HEK293 (cell line): ENCODE results near the gene DPYD.

Experiments used
- CTCF ChIA-PET: fragments of 350-600 bp; formaldehyde crosslinking; extraction: SDS; loops from one replicate; lab custom pipeline; 2021; ENCODE audit warnings: antibody characterized with exemption; lab: Yijun Ruan, JAX
- POLR2A ChIA-PET: fragments of 300-600 bp; formaldehyde crosslinking; extraction: SDS; loops from one replicate; lab custom pipeline; 2020; ENCODE audit warnings: antibody characterized with exemption, inconsistent platforms; lab: Yijun Ruan, JAX
- H3K27ac ChIP-seq: fragments of 200-500 bp; sonication (Bioruptor generic); 2 replicates; pipeline ENCODE4 v1.5.1; 2014; ENCODE audit warnings: low read depth, low read length, control low read depth, inconsistent platforms; ENCODE audit errors: extremely low read depth
- H3K36me3 ChIP-seq, 2 experiments: fragments of 200-500 bp in 1 of 2; sonication (Bioruptor generic) in 1 of 2; 1 replicate in 1 of 2; 2 replicates in 1 of 2; pipeline ENCODE4 v1.5.1; 2014 to 2017; ENCODE audit warnings: inconsistent platforms in 2 of 2, low read length in 2 of 2; ENCODE audit not compliant: control insufficient read depth in 2 of 2, insufficient read depth in 1 of 2
- H3K4me1 ChIP-seq: fragments of 200-500 bp; sonication (Bioruptor generic); 2 replicates; pipeline ENCODE4 v1.5.1; 2014; ENCODE audit warnings: mild to moderate bottlenecking, low read length, inconsistent platforms; ENCODE audit not compliant: control insufficient read depth, insufficient read depth
- H3K4me3 ChIP-seq: 2 replicates; pipeline ENCODE4 v1.5.1; 2011; ENCODE audit warnings: low read depth, mild to moderate bottlenecking, control low read depth, low read length, moderate library complexity
- H3K9me3 ChIP-seq: fragments of 200-500 bp; sonication (Bioruptor generic); 2 replicates; pipeline ENCODE4 v1.5.1; 2014; ENCODE audit warnings: low read depth, low read length, inconsistent platforms; ENCODE audit not compliant: control insufficient read depth, insufficient read depth
- BCL11A ChIP-seq: fragments of 450-650 bp; formaldehyde crosslinking; IDR thresholded peaks from 2 replicates; pipeline ENCODE4 v1.5.1; 2016; ENCODE audit warnings: low read depth, missing biosample characterization, missing genetic modification characterization
- OSR2 ChIP-seq: fragments of 450-650 bp; formaldehyde crosslinking; IDR thresholded peaks from 2 replicates; pipeline ENCODE4 v1.5.1; 2016; ENCODE audit warnings: missing biosample characterization, missing genetic modification characterization
- TCF7L2 ChIP-seq: IDR thresholded peaks from 2 replicates; pipeline ENCODE4 v1.6.1; 2011; ENCODE audit warnings: low read depth, mild to moderate bottlenecking, inconsistent platforms, low read length, moderate library complexity, borderline replicate concordance
- TRIM28 ChIP-seq: IDR thresholded peaks from 2 replicates; pipeline ENCODE4 v1.6.1; 2011; ENCODE audit warnings: low read length, control low read depth, borderline replicate concordance
- ZNF214 ChIP-seq: fragments of 450-650 bp; formaldehyde crosslinking; IDR thresholded peaks from 2 replicates; pipeline ENCODE4 v1.5.1; 2017; ENCODE audit warnings: missing biosample characterization, mild to moderate bottlenecking, missing genetic modification characterization, borderline replicate concordance
- ZNF366 ChIP-seq: fragments of 450-650 bp; formaldehyde crosslinking; conservative IDR thresholded peaks from 2 replicates; pipeline ENCODE4 v1.5.1; 2016; ENCODE audit warnings: missing biosample characterization, missing genetic modification characterization
- ZNF629 ChIP-seq: fragments of 450-650 bp; formaldehyde crosslinking; IDR thresholded peaks from 2 replicates; pipeline ENCODE4 v1.5.1; 2017; ENCODE audit warnings: missing biosample characterization, missing genetic modification characterization
- ZNF792 ChIP-seq: fragments of 450-650 bp; formaldehyde crosslinking; IDR thresholded peaks from 2 replicates; pipeline ENCODE4 v1.5.1; 2016; ENCODE audit warnings: missing biosample characterization, missing genetic modification characterization
- ZNF837 ChIP-seq: fragments of 450-650 bp; formaldehyde crosslinking; IDR thresholded peaks from 2 replicates; pipeline ENCODE4 v1.5.1; 2016; ENCODE audit warnings: missing biosample characterization, missing genetic modification characterization
- TF ChIP-seq, protein P1 (sequence below): fragments of 450-650 bp; formaldehyde crosslinking; IDR thresholded peaks from 2 replicates; pipeline ENCODE4 v1.5.1; 2016; ENCODE audit warnings: missing biosample characterization, missing genetic modification characterization
- TF ChIP-seq, protein P2 (sequence below): fragments of 450-650 bp; formaldehyde crosslinking; conservative IDR thresholded peaks from 2 replicates; pipeline ENCODE4 v1.5.1; 2016; ENCODE audit warnings: low read depth, missing biosample characterization, missing genetic modification characterization
- TF ChIP-seq, protein P3 (sequence below): IDR thresholded peaks from 2 replicates; pipeline ENCODE4 v1.6.1; 2011; ENCODE audit warnings: mild to moderate bottlenecking, low read depth, low read length, borderline replicate concordance

Gene DPYD

DNA sequence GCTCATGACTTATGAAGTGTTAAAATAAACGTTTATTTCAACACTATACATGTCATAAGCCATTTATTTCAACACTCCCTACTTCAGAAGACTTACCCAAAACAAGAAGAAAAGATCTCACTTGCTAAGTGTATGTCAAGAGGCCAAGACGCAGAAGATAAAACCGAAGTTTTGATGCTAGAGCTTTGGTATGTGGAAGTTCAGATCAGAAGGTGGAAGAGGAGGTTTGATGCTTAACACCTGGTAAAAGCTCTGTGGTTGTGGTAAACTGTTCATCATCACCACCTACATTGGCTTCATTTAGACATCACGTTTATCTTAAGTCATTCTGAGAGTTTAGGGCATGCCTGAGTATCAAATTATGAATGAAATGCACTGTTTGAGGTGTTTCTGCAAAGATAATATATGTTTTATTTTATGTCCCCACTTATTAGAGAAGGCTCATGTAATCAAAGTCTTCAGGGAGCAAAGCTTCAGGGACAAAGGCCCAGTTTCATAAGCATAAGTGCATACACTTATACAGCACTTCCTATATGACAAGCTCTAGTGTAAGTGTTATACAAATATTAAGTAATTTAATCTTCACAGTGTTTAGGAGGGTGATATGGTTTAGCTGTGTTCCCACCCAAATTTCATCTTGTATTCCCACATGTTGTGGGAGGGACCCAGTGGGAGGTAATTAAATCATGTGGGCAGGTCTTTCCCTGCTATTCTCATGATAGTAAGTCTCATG lies 665.9 kb downstream of the DPYD start (continued):
- TF ChIP-seq, protein P1, sequence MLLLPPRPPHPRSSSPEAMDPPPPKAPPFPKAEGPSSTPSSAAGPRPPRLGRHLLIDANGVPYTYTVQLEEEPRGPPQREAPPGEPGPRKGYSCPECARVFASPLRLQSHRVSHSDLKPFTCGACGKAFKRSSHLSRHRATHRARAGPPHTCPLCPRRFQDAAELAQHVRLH (tag by site-specific recombination), result no peak
- TF ChIP-seq ZNF366 (tag by site-specific recombination) (no peak), ZNF837 (tag by site-specific recombination) (no peak)
- TF ChIP-seq, all 188 proteins: peak for 0

DNA sequence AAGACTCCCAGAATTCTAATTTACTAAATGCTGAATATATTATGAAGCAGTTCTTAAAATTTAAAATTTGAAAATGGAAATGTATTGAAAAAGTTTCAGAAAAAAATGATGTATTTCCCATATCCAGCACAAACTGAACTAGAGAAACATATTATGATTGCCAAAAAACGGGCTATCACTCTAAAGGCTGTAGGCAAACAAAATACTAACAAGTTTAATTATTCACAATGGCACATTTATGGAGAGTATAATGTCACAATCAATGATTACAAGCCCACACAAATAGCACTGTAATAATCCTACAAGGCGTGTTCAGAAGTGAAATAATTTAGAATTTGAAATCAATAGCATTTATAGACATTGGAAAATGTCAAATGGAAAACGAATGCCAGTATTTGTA lies 667.9 kb downstream of the DPYD start:
- H3K27ac ChIP-seq, result no peak overlapping the region
- no peak for TF ChIP-seq BCL11A
- TF ChIP-seq, protein P2, sequence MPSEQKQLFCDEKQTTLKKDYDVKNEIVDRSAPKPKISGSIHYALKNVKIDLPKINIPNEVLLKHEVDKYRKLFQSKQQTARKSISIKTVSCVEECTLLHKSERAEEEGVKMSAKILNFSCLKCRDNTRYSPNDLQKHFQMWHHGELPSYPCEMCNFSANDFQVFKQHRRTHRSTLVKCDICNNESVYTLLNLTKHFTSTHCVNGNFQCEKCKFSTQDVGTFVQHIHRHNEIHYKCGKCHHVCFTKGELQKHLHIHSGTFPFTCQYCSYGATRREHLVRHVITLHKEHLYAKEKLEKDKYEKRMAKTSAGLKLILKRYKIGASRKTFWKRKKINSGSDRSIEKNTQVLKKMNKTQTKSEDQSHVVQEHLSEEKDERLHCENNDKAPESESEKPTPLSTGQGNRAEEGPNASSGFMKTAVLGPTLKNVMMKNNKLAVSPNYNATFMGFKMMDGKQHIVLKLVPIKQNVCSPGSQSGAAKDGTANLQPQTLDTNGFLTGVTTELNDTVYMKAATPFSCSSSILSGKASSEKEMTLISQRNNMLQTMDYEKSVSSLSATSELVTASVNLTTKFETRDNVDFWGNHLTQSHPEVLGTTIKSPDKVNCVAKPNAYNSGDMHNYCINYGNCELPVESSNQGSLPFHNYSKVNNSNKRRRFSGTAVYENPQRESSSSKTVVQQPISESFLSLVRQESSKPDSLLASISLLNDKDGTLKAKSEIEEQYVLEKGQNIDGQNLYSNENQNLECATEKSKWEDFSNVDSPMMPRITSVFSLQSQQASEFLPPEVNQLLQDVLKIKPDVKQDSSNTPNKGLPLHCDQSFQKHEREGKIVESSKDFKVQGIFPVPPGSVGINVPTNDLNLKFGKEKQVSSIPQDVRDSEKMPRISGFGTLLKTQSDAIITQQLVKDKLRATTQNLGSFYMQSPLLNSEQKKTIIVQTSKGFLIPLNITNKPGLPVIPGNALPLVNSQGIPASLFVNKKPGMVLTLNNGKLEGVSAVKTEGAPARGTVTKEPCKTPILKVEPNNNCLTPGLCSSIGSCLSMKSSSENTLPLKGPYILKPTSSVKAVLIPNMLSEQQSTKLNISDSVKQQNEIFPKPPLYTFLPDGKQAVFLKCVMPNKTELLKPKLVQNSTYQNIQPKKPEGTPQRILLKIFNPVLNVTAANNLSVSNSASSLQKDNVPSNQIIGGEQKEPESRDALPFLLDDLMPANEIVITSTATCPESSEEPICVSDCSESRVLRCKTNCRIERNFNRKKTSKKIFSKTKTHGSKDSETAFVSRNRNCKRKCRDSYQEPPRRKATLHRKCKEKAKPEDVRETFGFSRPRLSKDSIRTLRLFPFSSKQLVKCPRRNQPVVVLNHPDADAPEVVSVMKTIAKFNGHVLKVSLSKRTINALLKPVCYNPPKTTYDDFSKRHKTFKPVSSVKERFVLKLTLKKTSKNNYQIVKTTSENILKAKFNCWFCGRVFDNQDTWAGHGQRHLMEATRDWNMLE (tag by site-specific recombination), result no peak
- TF ChIP-seq ZNF629 (tag by site-specific recombination), result no peak
- TF ChIP-seq, all 188 proteins: peak for 0
- no peaks in the 10 kb centered on the region for H3K9me3 ChIP-seq
- no peaks in the 10 kb centered on the region for H3K4me1 ChIP-seq
- H3K4me3 ChIP-seq, result no peak overlapping the region
- H3K36me3 ChIP-seq, result no peaks in the 10 kb centered on the region
- ChIA-PET POLR2A (no interaction called here), CTCF (interaction anchor here (1.0 kb wide), 1 partner anchor 9 kb away, joined by 3 read pairs; no protein-coding TSS in a partner anchor)

DNA sequence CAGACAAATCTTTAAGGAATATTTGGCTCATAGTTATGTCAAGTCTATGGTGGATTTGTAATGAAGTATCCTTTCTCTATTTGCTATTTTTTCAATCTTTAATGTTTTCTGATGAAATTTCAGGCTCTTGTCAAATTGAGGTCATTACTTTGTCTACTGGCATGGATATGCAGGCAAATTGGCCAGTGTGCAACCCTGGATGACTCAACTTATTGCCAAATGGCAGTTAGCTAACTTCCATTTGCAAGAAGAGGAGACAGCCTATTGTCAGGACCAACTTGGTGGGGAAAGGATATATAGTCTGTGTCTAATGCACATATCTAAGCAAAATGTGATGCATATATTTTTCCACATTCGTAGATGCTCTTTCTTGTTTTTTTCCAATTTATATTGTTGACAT lies 668.8 kb downstream of the DPYD start:
- POLR2A ChIA-PET, result no interaction called here

DNA sequence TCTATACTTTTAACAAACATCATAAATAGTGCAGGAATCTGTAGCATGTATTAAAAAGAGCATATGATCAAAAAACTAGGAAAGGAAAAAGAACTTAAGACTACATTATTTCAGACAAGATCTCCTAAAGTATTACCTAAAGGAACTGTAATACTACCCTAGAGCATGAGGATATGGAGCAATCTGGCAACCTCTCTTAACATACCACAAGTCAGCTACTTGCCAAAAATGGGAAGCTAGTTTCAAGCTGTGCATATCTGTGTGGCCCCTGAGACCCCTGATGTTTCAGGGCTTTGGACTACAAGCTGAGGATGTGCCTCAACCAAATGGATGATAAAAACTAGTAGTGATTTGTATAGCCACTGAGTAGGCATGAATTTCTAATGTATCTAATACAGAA lies 673.6 kb downstream of the DPYD start:
- Histone ChIP-seq H3K9me3 (no peaks in the 10 kb centered on the region), H3K4me1 (no peaks in the 10 kb centered on the region), H3K36me3 (no peaks in the 10 kb centered on the region), H3K4me3 (no peak overlapping the region), H3K27ac (no peak overlapping the region)
- TF ChIP-seq ZNF214 (tag by site-specific recombination), result no peak
- TF ChIP-seq TCF7L2, result no peak
- TF ChIP-seq, protein P3, sequence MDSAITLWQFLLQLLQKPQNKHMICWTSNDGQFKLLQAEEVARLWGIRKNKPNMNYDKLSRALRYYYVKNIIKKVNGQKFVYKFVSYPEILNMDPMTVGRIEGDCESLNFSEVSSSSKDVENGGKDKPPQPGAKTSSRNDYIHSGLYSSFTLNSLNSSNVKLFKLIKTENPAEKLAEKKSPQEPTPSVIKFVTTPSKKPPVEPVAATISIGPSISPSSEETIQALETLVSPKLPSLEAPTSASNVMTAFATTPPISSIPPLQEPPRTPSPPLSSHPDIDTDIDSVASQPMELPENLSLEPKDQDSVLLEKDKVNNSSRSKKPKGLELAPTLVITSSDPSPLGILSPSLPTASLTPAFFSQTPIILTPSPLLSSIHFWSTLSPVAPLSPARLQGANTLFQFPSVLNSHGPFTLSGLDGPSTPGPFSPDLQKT, result no peak
- ChIA-PET CTCF (no interaction called here), POLR2A (no interaction called here)

More for the DNA sequence above, 668.8 kb downstream of the DPYD start:
- Histone ChIP-seq H3K4me1 (no peaks in the 10 kb centered on the region), H3K4me3 (no peak overlapping the region), H3K9me3 (no peaks in the 10 kb centered on the region), H3K27ac (no peak overlapping the region), H3K36me3 (no peaks in the 10 kb centered on the region)
- TF ChIP-seq OSR2 (tag by site-specific recombination) (no peak), ZNF792 (tag by site-specific recombination) (no peak), TRIM28 (no peak), ZNF214 (tag by site-specific recombination) (no peak)
- TF ChIP-seq, protein P1 (tag by site-specific recombination), result no peak
- CTCF ChIA-PET, result no interaction called here
